SK-N-SH (cell line): ENCODE measurements around the gene OVCH2. TPM values are rescaled to one million over a fixed set of nuclear protein-coding genes. Genes with fewer than 3 reads are reported as not detected.

Experiments used
- CTCF ChIA-PET: fragments of 300-600, 350-600 bp; formaldehyde crosslinking; extraction: SDS; loops from one replicate; lab custom pipeline; 2021; lab: Yijun Ruan, JAX
- POLR2A ChIA-PET: fragments of 350-600 bp; sonication (Branson Sonifier 250); formaldehyde crosslinking; extraction: SDS; loops from one replicate; lab custom pipeline; 2020; ENCODE audit warnings: antibody characterized with exemption, inconsistent platforms; lab: Yijun Ruan, JAX
- DNase-seq: peaks from one replicate; pipeline ENCODE4 v3.0.0; 2012
- H2AFZ ChIP-seq: fragments of 200-600 bp; sonication (generic); 2 replicates; pipeline ENCODE4 v1.8.1; 2016; ENCODE audit warnings: antibody characterized with exemption, mild to moderate bottlenecking, low read depth
- H3F3A ChIP-seq: fragments of 200-600 bp; sonication (generic); replicated peaks from 2 replicates; pipeline ENCODE3; 2016; ENCODE audit warnings: antibody characterized with exemption, mild to moderate bottlenecking; ENCODE audit not compliant: insufficient read depth
- H3K27ac ChIP-seq, 2 experiments: fragments of 200-500 bp in 1 of 2; fragments of 200-600 bp in 1 of 2; sonication (Bioruptor generic) in 1 of 2; sonication (generic), shearing (Covaris generic) in 1 of 2; 2 replicates each; pipeline versions ENCODE4 v1.5.1 to v1.6.1; 2014 to 2016; ENCODE audit warnings: low read depth in 2 of 2, inconsistent platforms in 1 of 2, low read length in 1 of 2, mild to moderate bottlenecking in 1 of 2, mixed read lengths in 1 of 2
- H3K27me3 ChIP-seq: fragments of 200-600 bp; sonication (generic), shearing (Covaris generic); 2 replicates; pipeline ENCODE4 v1.6.1; 2016; ENCODE audit warnings: mixed run types; ENCODE audit not compliant: insufficient read depth
- H3K36me3 ChIP-seq, 2 experiments: fragments of 200-500 bp in 1 of 2; fragments of 200-600 bp in 1 of 2; sonication (Bioruptor generic) in 1 of 2; sonication (generic) in 1 of 2; replicated peaks in 1 of 2; 2 replicates each; pipeline versions ENCODE3 to v1.5.1; 2014 to 2016; ENCODE audit warnings: low read length in 1 of 2, mild to moderate bottlenecking in 1 of 2; ENCODE audit not compliant: insufficient read depth in 2 of 2, control insufficient read depth in 1 of 2
- H3K4me1 ChIP-seq, 2 experiments: fragments of 200-500 bp in 1 of 2; fragments of 200-600 bp in 1 of 2; sonication (Bioruptor generic) in 1 of 2; sonication (generic), shearing (Covaris generic) in 1 of 2; 2 replicates each; pipeline versions ENCODE4 v1.5.1 to v1.6.1; 2014 to 2016; ENCODE audit warnings: low read depth in 1 of 2, low read length in 1 of 2, mixed run types in 1 of 2; ENCODE audit not compliant: insufficient read depth in 2 of 2, control insufficient read depth in 1 of 2
- H3K4me2 ChIP-seq: fragments of 200-600 bp; sonication (generic), shearing (Covaris generic); 2 replicates; pipeline ENCODE4 v1.6.1; 2017; ENCODE audit warnings: mixed run types
- H3K4me3 ChIP-seq, 2 experiments: fragments of 200-500 bp in 1 of 2; fragments of 200-600 bp in 1 of 2; sonication (Bioruptor generic) in 1 of 2; sonication (generic), shearing (Covaris generic) in 1 of 2; 2 replicates each; pipeline versions ENCODE4 v1.5.1 to v1.8.1; 2014 to 2016; ENCODE audit warnings: low read depth in 2 of 2, inconsistent platforms in 1 of 2, low read length in 1 of 2, mild to moderate bottlenecking in 1 of 2, mixed read lengths in 1 of 2, moderate library complexity in 1 of 2
- H3K79me2 ChIP-seq: fragments of 200-600 bp; sonication (generic); 2 replicates; pipeline ENCODE4 v1.8.1; 2017; ENCODE audit warnings: mild to moderate bottlenecking; ENCODE audit not compliant: insufficient read depth
- H3K9ac ChIP-seq: fragments of 200-600 bp; sonication (generic); 2 replicates; pipeline ENCODE4 v1.6.1; 2017; ENCODE audit warnings: mixed run types
- H3K9me2 ChIP-seq: fragments of 200-600 bp; sonication (generic); 2 replicates; pipeline ENCODE4 v1.6.1; 2017; ENCODE audit warnings: mixed run types
- H3K9me3 ChIP-seq: fragments of 200-600 bp; sonication (generic); 2 replicates; pipeline ENCODE4 v1.6.1; 2017; ENCODE audit warnings: mixed run types, mild to moderate bottlenecking, moderate library complexity
- H4K20me1 ChIP-seq: fragments of 200-600 bp; sonication (generic); 2 replicates; pipeline ENCODE4 v1.6.1; 2017; ENCODE audit warnings: mild to moderate bottlenecking, mixed run types; ENCODE audit not compliant: insufficient read depth
- CHD2 ChIP-seq: fragments of 150-350 bp; IDR thresholded peaks from 2 replicates; pipeline ENCODE4 v1.6.1; 2018; ENCODE audit warnings: low read length; ENCODE audit not compliant: partially characterized antibody
- CTCF ChIP-seq: fragments of 200-600 bp; sonication (generic); IDR thresholded peaks from 2 replicates; pipeline ENCODE4 v1.6.1; 2017; ENCODE audit warnings: antibody characterized with exemption, mild to moderate bottlenecking, moderate library complexity
- FOXJ3 ChIP-seq: sonication (generic); formaldehyde crosslinking; IDR thresholded peaks from 2 replicates; pipeline ENCODE4 v1.5.1; 2020; ENCODE audit warnings: mild to moderate bottlenecking, missing genetic modification reagents
- FOXM1 ChIP-seq: IDR thresholded peaks from 2 replicates; pipeline ENCODE4 v1.4.0; 2012; ENCODE audit warnings: low read depth, mild to moderate bottlenecking
- GABPA ChIP-seq: IDR thresholded peaks from 2 replicates; pipeline ENCODE4 v1.4.0; 2012; ENCODE audit warnings: low read depth, mild to moderate bottlenecking
- JUND ChIP-seq: IDR thresholded peaks from 2 replicates; pipeline ENCODE4 v1.4.0; 2012
- MAX ChIP-seq: IDR thresholded peaks from 2 replicates; pipeline ENCODE4 v1.4.0; 2012; ENCODE audit warnings: low read depth
- MEF2A ChIP-seq: IDR thresholded peaks from 2 replicates; pipeline ENCODE4 v1.4.0; 2012; ENCODE audit warnings: low read depth, borderline replicate concordance
- MXI1 ChIP-seq: IDR thresholded peaks from 2 replicates; pipeline ENCODE4 v1.6.1; 2012; ENCODE audit warnings: mild to moderate bottlenecking, low read depth, low read length, improper control_type of control experiment
- NFIC ChIP-seq: IDR thresholded peaks from 2 replicates; pipeline ENCODE4 v1.4.0; 2012; ENCODE audit warnings: borderline replicate concordance
- NRF1 ChIP-seq: IDR thresholded peaks from 2 replicates; pipeline ENCODE4 v1.6.1; 2012; ENCODE audit warnings: low read depth, mild to moderate bottlenecking, low read length
- RAD21 ChIP-seq: IDR thresholded peaks from 2 replicates; pipeline ENCODE4 v1.6.1; 2012; ENCODE audit warnings: mild to moderate bottlenecking, low read length
- RCOR1 ChIP-seq: fragments of 150-350 bp; IDR thresholded peaks from 2 replicates; pipeline ENCODE4 v1.6.1; 2017; ENCODE audit warnings: antibody characterized with exemption, low read length
- RFX5 ChIP-seq: IDR thresholded peaks from 2 replicates; pipeline ENCODE4 v1.6.1; 2012; ENCODE audit warnings: mild to moderate bottlenecking, improper control_type of control experiment, low read length
- RXRA ChIP-seq: IDR thresholded peaks from 2 replicates; pipeline ENCODE4 v1.4.0; 2012; ENCODE audit warnings: low read depth, mild to moderate bottlenecking, borderline replicate concordance
- SMC3 ChIP-seq: IDR thresholded peaks from 2 replicates; pipeline ENCODE4 v1.6.1; 2012; ENCODE audit warnings: low read depth, low read length, improper control_type of control experiment
- YY1 ChIP-seq: IDR thresholded peaks from 2 replicates; pipeline ENCODE4 v1.4.0; 2012; ENCODE audit warnings: low read depth, mild to moderate bottlenecking
- WGBS: methylation state at CpG from one replicate; pipeline ENCODE4 v1.1.6; 2017; ENCODE audit warnings: low lambda C conversion rate; 5-methylcytosine and 5-hydroxymethylcytosine counted together
- polyA plus RNA-seq, 3 experiments: library from polyadenylated mRNA; depleted of rRNA; stranded (reverse); fragments of >200 nt; gene quantifications; 2 replicates each; pipeline ENCODE4 v1.2.3, GENCODE V29; 2012
- TF ChIP-seq, protein P1 (sequence below): fragments of 150-350 bp; IDR thresholded peaks from 2 replicates; pipeline ENCODE4 v1.6.1; 2017; ENCODE audit warnings: antibody characterized with exemption, low read length, low read depth, borderline replicate concordance

OVCH2 gene
- polyA plus RNA-seq, 1 of the 3 experiments (the other 2 are of a cell fraction): not detected

- Histone ChIP-seq H3K4me2 (no peak overlapping the region), H3K9me2 (no peaks in the 10 kb centered on the region), H3K79me2 (no peaks in the 10 kb centered on the region), H4K20me1 (no peaks in the 10 kb centered on the region), H3K4me1 (peaks cover 0 to 3% of the 10 kb centered on the region in 2 experiments; a peak in 1 of 4 replicates), H3K27me3 (no peaks in the 10 kb centered on the region), H3K9me3 (no peaks in the 10 kb centered on the region), H3K9ac (no peak overlapping the region), H3K4me3 (no peak overlapping the region), H2AFZ (no peak overlapping the region), H3K36me3 (no peaks in the 10 kb centered on the region), H3K27ac (no peak overlapping the region), H3F3A (no peaks in the 10 kb centered on the region)
- POLR2A ChIA-PET: no interaction called here
- TF ChIP-seq MEF2A: no peak
- TF ChIP-seq RXRA: no peak
- TF ChIP-seq, protein P1, sequence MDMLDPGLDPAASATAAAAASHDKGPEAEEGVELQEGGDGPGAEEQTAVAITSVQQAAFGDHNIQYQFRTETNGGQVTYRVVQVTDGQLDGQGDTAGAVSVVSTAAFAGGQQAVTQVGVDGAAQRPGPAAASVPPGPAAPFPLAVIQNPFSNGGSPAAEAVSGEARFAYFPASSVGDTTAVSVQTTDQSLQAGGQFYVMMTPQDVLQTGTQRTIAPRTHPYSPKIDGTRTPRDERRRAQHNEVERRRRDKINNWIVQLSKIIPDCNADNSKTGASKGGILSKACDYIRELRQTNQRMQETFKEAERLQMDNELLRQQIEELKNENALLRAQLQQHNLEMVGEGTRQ: no peak
- TF ChIP-seq GABPA: no peak
- no peak for TF ChIP-seq RFX5
- TF ChIP-seq NFIC: no peak
- no peak for TF ChIP-seq FOXJ3 (CRISPR knock-in tag)
- no peak for TF ChIP-seq RCOR1
- TF ChIP-seq RAD21: no peak
- TF ChIP-seq MXI1: no peak
- TF ChIP-seq CHD2: no peak
- no peak for TF ChIP-seq CTCF
- WGBS: 88% methylated on average over 3 of the region's 3 CpGs
- DNase-seq: no peak
- CTCF ChIA-PET: interaction anchor here (1.8 to 15.9 kb wide), 2 partner anchors 12 to 69 kb away, joined by 6 to 359 read pairs; no protein-coding TSS in a partner anchor
These were observed 61.1 kb downstream of the OVCH2 start for GRCh38 chr11:7645206-7645605.

GRCh38 chr11:7643314-7643713 lies 63.0 kb downstream of the OVCH2 start:
- no peak overlapping the region for H3K9ac ChIP-seq
- H3K79me2 ChIP-seq: no peaks in the 10 kb centered on the region
- no peak overlapping the region for H3K4me2 ChIP-seq
- ChIA-PET POLR2A (no interaction called here), CTCF (interaction anchor here (0.6 to 15.9 kb wide), 5 partner anchors 9 to 129 kb away, joined by 3 to 359 read pairs (median 3); partner anchors contain the start of gene PPFIBP2)
- H3K9me2 ChIP-seq: no peaks in the 10 kb centered on the region
- no peaks in the 10 kb centered on the region for H3F3A ChIP-seq
- 67% methylated on average over 4 of the region's 4 CpGs for WGBS
- H3K27me3 ChIP-seq: no peaks in the 10 kb centered on the region
- TF ChIP-seq SMC3: no peak
- no peak for TF ChIP-seq RCOR1
- TF ChIP-seq FOXM1: no peak
- TF ChIP-seq MAX: no peak
- no peak for TF ChIP-seq NRF1
- TF ChIP-seq NFIC: no peak
- no peak for TF ChIP-seq JUND
- TF ChIP-seq YY1: no peak
- no peak for TF ChIP-seq GABPA
- H3K27ac ChIP-seq: no peak overlapping the region
- no peak for DNase-seq
- H4K20me1 ChIP-seq: no peaks in the 10 kb centered on the region
- H3K9me3 ChIP-seq: no peaks in the 10 kb centered on the region
- no peaks in the 10 kb centered on the region for H3K36me3 ChIP-seq
- H3K4me3 ChIP-seq: no peak overlapping the region
- H3K4me1 ChIP-seq: peaks cover 0 to 1% of the 10 kb centered on the region in 2 experiments; a peak in 1 of 4 replicates
- no peak overlapping the region for H2AFZ ChIP-seq
